CD1c-positive myeloid dendritic cell (primary cell): ENCODE measurements around the gene SEC61B.
"Not testable (repeated sequence)": the region's sequence is repeated elsewhere in the genome, so short reads cannot be mapped to it uniquely, and the experiment has no call there.

Source experiments
- DNase-seq: peaks from one replicate; pipeline ENCODE4 v3.0.0-alpha.2; 2016; ENCODE audit errors: extremely low spot score

The SEC61B gene

GRCh38 chr9:99235926-99236634 lies 14.0 kb downstream of the SEC61B start:
- DNase-seq = no peak

DNA sequence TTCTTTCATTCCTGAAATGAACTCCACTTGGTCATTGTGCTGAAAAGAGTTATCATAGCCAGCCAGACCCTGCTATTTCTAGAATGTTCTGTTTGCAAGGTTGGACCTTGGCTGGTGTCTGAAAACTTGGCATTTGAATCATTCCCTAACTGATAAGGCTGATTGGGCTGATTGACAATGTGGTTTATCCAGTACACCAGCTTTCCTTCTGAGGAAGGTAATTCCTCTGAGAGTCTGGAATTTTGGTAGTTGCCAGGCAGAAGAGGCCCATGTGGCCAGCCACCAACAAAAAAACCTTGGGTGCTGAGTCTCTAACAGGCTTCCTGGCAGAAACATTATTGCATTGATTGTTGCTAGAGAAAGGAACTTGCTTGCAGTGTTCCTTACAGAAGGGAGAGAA lies 15.3 kb downstream of the SEC61B start:
- no peak for DNase-seq

- not testable (repeated sequence) for DNase-seq
Observed at GRCh38 chr9:99237849-99238248, 15.8 kb downstream of the SEC61B start.

DNA sequence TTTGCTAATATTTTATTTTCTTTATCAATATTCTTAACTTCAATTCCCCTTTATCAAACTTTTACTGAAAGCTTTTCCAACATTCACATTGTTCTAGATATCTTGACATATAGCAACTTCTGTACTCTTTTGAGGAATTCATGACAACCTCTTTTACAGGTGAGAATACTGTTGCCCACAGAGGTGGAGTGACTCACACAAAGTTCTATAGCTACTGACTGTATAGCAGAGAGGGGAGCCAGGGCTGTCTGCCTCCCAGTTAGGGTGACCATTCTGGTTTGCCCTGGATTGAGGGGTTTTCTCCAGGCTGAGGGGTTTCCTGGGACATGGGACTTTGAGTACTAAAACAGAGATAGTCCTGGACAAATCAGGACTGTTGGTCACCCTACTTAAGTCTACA lies 16.2 kb downstream of the SEC61B start:
- DNase-seq = no peak

DNA sequence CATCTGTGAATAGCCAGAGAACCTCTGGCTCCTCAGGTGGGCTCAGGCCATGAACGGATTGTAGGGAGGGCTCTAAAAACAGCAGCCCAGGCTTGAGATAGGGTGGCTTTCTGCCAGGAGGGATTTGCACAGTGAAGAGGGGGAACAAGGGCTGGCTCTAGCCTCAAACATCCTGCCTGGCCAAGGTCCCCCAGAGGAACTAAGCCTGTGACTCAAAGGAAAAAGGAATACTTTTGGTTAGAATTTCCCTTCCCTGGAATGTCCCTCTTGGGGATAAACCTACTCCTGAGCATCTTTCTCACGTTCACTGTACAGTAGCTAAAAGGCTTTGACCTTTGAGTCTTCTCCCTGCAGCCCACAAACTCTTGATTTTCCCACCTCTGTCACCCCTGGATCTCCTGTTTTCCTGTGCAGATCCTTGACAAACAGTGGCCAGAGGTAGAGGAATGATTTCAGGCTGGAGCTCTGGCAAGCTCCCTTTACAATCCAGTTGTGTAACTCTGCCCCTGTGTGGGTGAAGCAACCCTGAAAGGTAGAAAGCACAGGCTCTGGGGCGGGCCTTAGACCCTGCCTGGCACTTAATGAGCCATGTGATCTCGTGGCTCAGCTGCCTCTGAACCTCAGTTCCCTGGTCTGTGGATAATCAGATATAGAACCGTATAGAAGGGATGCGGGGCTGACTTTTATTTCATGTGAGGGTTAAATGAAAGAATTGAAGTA lies 17.4 kb downstream of the SEC61B start:
- no peak for DNase-seq

DNA sequence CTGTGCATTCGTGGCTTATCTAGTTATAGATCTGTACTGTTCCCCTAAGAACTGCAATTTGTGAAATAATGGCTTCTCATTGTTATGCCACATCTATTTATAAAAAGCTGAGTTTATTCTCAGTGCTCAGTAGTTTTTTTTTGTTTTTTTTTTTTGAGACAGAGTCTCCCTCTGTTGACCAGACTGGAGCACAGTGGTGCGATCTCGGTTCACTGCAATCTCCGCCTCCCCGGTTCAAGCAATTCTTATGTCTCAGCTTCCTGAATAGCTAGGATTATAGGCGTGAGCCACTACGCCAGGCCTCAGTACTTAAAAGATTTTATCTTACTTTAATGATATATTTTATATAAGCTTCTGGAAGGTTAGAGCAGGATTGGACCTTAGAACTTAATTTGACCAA lies 19.0 kb downstream of the SEC61B start:
- DNase-seq = no peak

GRCh38 chr9:99244344-99245260 lies 22.5 kb downstream of the SEC61B start:
- peak; percentile 47 for DNase-seq

GRCh38 chr9:99249619-99250018 lies 27.5 kb downstream of the SEC61B start:
- DNase-seq = no peak

GRCh38 chr9:99251157-99251556 lies 29.1 kb downstream of the SEC61B start:
- DNase-seq = no peak

- DNase-seq = no peak
Observed at GRCh38 chr9:99253134-99253533, 31.1 kb downstream of the SEC61B start.

DNA sequence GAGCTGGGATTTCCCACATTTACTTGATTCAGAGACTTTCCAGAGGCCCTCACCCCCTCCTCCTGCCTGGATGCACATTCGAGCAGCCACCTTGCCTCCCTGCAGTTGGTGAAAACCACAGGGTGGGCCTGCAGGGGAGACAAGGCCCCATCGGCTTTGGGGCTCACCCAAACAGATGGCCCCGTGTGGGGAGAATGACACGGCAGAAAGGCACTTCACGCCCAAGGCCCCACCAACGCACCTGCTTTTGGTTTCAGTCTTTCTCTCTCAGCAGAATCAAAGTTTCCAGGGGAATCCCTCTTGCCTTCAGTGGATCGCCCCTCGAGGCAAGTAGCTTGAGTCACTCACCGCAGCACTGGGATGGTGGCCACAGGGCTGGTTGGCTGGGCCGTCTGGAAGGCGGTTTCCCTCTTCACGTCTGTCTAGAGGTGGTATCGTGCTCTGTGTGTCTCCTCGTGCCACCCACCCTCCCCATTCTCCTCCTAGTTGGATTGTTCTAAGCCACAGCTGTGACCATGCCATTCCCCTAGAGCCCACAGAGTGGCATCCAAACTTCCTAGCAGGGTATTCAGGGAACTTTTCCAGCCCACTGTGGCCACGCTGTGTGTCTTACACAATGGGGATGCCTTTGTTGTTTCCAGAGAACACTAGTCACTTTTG lies 31.8 kb downstream of the SEC61B start:
- peak; percentile 12 for DNase-seq

- DNase-seq = no peak
Observed at GRCh38 chr9:99255651-99256050, 33.6 kb downstream of the SEC61B start.

GRCh38 chr9:99257723-99258389 lies 35.8 kb downstream of the SEC61B start:
- no peak for DNase-seq

DNA sequence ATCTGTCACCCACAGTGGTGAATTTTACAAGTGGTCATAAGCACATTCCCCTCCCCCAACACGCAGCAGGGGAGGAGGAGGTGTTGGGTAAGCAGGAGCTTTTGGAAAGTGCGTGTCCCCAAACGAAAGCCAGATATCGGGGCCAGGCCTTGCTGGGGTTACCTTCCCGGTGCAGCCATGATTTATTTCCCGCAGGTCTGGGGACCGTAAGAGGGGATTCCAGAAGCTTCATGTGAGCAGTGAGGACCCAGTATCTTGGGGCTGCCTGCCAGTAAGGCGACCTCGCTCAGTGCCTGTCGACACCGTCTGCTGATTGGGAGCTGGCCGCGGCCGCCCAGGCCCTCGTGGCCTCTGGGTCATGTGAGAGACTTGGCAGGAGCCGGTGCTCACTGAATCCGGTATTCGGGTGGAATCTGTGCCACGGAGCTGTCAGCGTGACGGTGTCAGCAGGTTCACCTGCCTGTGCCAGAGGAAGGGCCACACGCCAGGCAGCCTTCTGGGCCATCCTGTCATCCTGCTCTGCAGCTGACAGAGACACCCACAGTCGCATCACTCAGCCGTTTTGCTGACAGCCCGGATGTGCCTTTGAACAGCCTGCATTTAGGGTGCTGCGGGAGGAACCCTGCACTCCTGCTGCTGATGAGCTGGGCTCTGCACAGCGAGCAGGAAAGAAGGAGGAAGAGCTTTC lies 37.3 kb downstream of the SEC61B start:
- DNase-seq = peak; percentile 32

- no peak for DNase-seq
Observed at GRCh38 chr9:99261923-99262322, 39.8 kb downstream of the SEC61B start.

- no peak for DNase-seq
Observed at GRCh38 chr9:99262949-99263418, 40.9 kb downstream of the SEC61B start.

- peak; percentile 18 for DNase-seq
Observed at GRCh38 chr9:99264070-99264680, 42.1 kb downstream of the SEC61B start.

- no peak for DNase-seq
Observed at GRCh38 chr9:99265691-99266090, 43.6 kb downstream of the SEC61B start.

DNA sequence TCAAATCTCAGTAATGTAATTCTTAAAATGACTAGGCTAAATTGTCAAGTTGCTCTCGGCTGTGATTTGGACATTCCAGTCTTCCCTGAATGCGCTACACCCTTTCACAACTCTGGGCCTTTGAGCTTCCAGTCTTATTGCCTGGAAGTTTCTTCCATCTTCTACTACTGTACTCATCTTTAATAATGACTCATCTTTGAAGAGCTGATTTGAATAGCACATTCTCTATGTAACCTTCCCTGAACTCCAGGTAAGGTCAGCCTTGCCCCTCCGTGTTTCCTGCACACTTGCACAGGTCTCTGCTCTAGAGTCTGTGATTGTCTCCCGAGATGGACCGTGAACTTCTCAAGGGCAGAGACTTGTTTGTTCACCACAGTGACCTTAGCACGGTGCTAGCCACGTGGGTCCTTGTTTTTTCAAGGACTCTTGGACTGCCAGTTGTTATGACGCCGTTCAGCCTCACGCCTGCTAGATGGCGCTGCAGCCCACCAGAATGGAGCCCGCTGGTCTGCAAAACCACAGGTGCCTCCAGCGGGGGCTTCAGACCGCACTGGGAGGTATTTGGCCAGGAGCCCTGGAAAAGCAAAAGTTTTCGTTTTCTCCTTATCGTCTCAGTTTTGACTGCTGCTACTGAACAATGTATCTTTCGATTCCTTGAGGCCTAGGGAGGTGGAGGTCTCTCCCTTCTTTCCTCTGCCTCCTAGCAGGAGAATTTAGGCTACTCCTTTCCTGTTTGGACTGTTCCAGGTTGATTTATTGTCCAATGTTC lies 44.4 kb downstream of the SEC61B start:
- DNase-seq = peak; percentile 74
